Kidney epithelial cell (primary cell): ENCODE measurements around the gene PRKCB. TPM values are rescaled to one million over a fixed set of nuclear protein-coding genes. Genes with fewer than 3 reads are reported as not detected.
"Not testable (repeated sequence)": the region's sequence is repeated elsewhere in the genome, so short reads cannot be mapped to it uniquely, and the experiment has no call there.

ENCODE experiments used
- DNase-seq: peaks from one replicate; pipeline ENCODE4 v3.0.0-alpha.2; 2010; ENCODE audit warnings: low read depth
- H3K27me3 ChIP-seq: 2 replicates; pipeline ENCODE4 v1.6.0; 2011; ENCODE audit warnings: low read length; ENCODE audit not compliant: control insufficient read depth, insufficient read depth
- H3K36me3 ChIP-seq: 2 replicates; pipeline ENCODE4 v1.5.1; 2011; ENCODE audit warnings: low read length; ENCODE audit not compliant: control insufficient read depth, insufficient read depth
- H3K4me3 ChIP-seq: 2 replicates; pipeline ENCODE4 v1.5.1; 2011; ENCODE audit warnings: low read depth, mild to moderate bottlenecking, control low read depth, low read length
- total RNA-seq: library from RNA; depleted of rRNA; stranded (reverse); fragments of >200 nt; gene quantifications from 2 replicates; pipeline ENCODE4 v1.2.3, GENCODE V29; 2015
- TF ChIP-seq, protein P1 (sequence below): IDR thresholded peaks from 2 replicates; pipeline ENCODE4 v1.5.1; 2011; ENCODE audit warnings: mild to moderate bottlenecking, moderate library complexity, low read length, control low read depth, inconsistent platforms; ENCODE audit not compliant: insufficient read depth, poor library complexity, severe bottlenecking

The PRKCB gene
- total RNA-seq, 1 donor from 2014 or later = 7.1 TPM

GRCh38 chr16:23909792-23910418, 74.1 kb downstream of the PRKCB start:
- Histone ChIP-seq H3K27me3 (no peaks in the 10 kb centered on the region), H3K36me3 (no peaks in the 10 kb centered on the region), H3K4me3 (no peak overlapping the region)
- DNase-seq = no peak
- TF ChIP-seq, protein P1, sequence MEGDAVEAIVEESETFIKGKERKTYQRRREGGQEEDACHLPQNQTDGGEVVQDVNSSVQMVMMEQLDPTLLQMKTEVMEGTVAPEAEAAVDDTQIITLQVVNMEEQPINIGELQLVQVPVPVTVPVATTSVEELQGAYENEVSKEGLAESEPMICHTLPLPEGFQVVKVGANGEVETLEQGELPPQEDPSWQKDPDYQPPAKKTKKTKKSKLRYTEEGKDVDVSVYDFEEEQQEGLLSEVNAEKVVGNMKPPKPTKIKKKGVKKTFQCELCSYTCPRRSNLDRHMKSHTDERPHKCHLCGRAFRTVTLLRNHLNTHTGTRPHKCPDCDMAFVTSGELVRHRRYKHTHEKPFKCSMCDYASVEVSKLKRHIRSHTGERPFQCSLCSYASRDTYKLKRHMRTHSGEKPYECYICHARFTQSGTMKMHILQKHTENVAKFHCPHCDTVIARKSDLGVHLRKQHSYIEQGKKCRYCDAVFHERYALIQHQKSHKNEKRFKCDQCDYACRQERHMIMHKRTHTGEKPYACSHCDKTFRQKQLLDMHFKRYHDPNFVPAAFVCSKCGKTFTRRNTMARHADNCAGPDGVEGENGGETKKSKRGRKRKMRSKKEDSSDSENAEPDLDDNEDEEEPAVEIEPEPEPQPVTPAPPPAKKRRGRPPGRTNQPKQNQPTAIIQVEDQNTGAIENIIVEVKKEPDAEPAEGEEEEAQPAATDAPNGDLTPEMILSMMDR = no peak

DNA sequence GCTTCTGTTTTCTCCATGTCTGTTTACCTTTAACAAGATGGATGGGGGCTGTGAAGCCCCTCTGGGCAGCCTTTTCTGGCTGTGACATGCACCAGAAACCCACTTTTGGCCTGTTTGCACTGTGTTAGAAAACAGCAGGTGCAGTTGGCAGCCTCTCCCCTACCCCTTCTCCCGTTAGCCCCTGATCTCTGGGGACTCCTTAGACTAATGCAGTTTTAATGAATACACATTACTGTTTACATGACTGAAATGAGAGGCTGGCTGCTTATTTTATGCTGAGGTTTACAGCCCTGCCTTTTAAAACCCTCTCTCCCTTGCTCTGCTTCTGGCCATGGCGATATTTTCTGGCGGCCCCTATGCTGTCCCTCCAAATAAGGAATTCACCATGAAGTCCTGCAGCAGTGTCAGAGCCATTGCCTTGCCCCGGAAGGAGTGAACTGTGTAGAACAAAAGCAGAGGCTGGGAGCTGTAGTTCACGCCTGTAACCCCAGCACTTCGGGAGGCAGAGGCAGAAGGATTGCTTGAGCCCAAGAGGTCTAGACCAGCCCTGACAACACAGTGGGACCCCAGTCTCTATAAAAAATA, 79.3 kb downstream of the PRKCB start:
- DNase-seq = no peak
- no peak overlapping the region for H3K4me3 ChIP-seq
- no peaks in the 10 kb centered on the region for H3K27me3 ChIP-seq
- no peaks in the 10 kb centered on the region for H3K36me3 ChIP-seq
- TF ChIP-seq, protein P1 = no peak

GRCh38 chr16:23916552-23916951, 80.8 kb downstream of the PRKCB start:
- not testable (repeated sequence) for H3K27me3 ChIP-seq, H3K4me3 ChIP-seq, H3K36me3 ChIP-seq, DNase-seq

- Histone ChIP-seq H3K27me3 (no peaks in the 10 kb centered on the region), H3K4me3 (no peak overlapping the region), H3K36me3 (no peaks in the 10 kb centered on the region)
- no peak for DNase-seq
- TF ChIP-seq, protein P1 = no peak
These were observed 81.8 kb downstream of the PRKCB start for GRCh38 chr16:23917621-23918020.

DNA sequence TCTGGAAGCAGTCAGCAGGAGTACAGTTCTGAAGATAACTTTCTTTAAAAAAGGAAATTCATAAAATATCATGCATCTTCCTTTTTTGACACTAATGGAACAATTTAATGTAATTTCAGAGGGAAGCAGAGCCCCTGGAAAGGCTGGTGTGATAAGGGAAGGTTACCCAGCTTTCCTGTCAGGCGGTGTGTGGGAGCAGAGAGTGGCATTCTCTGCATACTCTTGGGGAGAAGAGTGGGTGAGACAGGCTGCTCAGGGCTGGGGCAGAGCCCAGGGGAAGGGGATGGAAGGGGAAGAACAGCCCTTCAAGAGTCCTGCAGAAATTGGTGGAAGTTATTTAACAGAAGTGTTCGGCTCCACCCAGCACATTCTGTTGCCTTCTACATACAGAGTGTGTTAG, 84.7 kb downstream of the PRKCB start:
- TF ChIP-seq, protein P1 = no peak
- Histone ChIP-seq H3K4me3 (no peak overlapping the region), H3K36me3 (no peaks in the 10 kb centered on the region), H3K27me3 (no peaks in the 10 kb centered on the region)
- DNase-seq = no peak

- H3K27me3 ChIP-seq = no peaks in the 10 kb centered on the region
These were observed 85.1 kb downstream of the PRKCB start for GRCh38 chr16:23920899-23921298.

More at GRCh38 chr16:23920899-23921298, 85.1 kb downstream of the PRKCB start:
- DNase-seq = no peak
- no peak overlapping the region for H3K4me3 ChIP-seq
- no peaks in the 10 kb centered on the region for H3K36me3 ChIP-seq
- TF ChIP-seq, protein P1 = no peak
